Fibroblast of lung (primary cell): Measurements from ENCODE around the gene TRIM67. TPM values are rescaled to one million over a fixed set of nuclear protein-coding genes. Genes with fewer than 3 reads are reported as not detected.

Source experiments
- DNase-seq, 2 donors: peaks; one replicate each; pipeline versions ENCODE4 v3.0.0 to v3.0.0-alpha.2; 2010; ENCODE audit warnings: low read depth in 2 of 2
- H2AFZ ChIP-seq: 2 replicates; pipeline ENCODE4 v1.5.1; 2012; ENCODE audit warnings: low read length, control low read depth, inconsistent platforms
- H3K27ac ChIP-seq: 2 replicates; pipeline ENCODE4 v1.5.1; 2011; ENCODE audit warnings: low read length, control low read depth; ENCODE audit not compliant: insufficient read depth
- H3K27me3 ChIP-seq: 2 replicates; pipeline ENCODE4 v1.5.1; 2011; ENCODE audit warnings: mild to moderate bottlenecking, low read length; ENCODE audit not compliant: control insufficient read depth, insufficient read depth
- H3K36me3 ChIP-seq: 2 replicates; pipeline ENCODE4 v1.5.1; 2011; ENCODE audit warnings: low read length; ENCODE audit not compliant: control insufficient read depth, insufficient read depth
- H3K4me1 ChIP-seq: 2 replicates; pipeline ENCODE4 v1.5.1; 2011; ENCODE audit warnings: low read length; ENCODE audit not compliant: control insufficient read depth, insufficient read depth; ENCODE audit errors: extremely low read depth
- H3K4me2 ChIP-seq: 2 replicates; pipeline ENCODE4 v1.5.1; 2011; ENCODE audit warnings: low read length, control low read depth; ENCODE audit not compliant: insufficient read depth; ENCODE audit errors: extremely low read depth
- H3K4me3 ChIP-seq, 4 experiments: fragments of 200-600 bp in 1 of 4; sonication (generic) in 1 of 4; replicated peaks in 1 of 4; 2 replicates each; pipeline ENCODE4 v1.5.1; 2011 to 2016; ENCODE audit warnings: low read length in 4 of 4, low read depth in 3 of 4, mild to moderate bottlenecking in 3 of 4, control low read depth in 2 of 4, inconsistent platforms in 1 of 4, mixed read lengths in 1 of 4; ENCODE audit not compliant: insufficient read depth in 1 of 4; ENCODE audit errors: control extremely low read depth in 1 of 4
- H3K79me2 ChIP-seq: 2 replicates; pipeline ENCODE4 v1.5.1; 2012; ENCODE audit warnings: mild to moderate bottlenecking, low read length, inconsistent platforms; ENCODE audit not compliant: control insufficient read depth, insufficient read depth
- H3K9ac ChIP-seq: 2 replicates; pipeline ENCODE4 v1.5.1; 2011; ENCODE audit warnings: mild to moderate bottlenecking, low read length, control low read depth; ENCODE audit not compliant: insufficient read depth
- H3K9me3 ChIP-seq: 2 replicates; pipeline ENCODE4 v1.5.1; 2012; ENCODE audit warnings: low read depth, low read length; ENCODE audit not compliant: control insufficient read depth, insufficient read depth
- H4K20me1 ChIP-seq: 2 replicates; pipeline ENCODE4 v1.5.1; 2011; ENCODE audit warnings: low read length; ENCODE audit not compliant: control insufficient read depth, insufficient read depth; ENCODE audit errors: extremely low read depth
- CTCF ChIP-seq, 2 donors: IDR thresholded peaks in 1 of 2; conservative IDR thresholded peaks in 1 of 2; 1 replicate in 1 of 2; 2 replicates in 1 of 2; pipeline ENCODE4 v1.5.1; 2011 to 2012; ENCODE audit warnings: low read length in 2 of 2, control low read depth in 1 of 2, inconsistent platforms in 1 of 2, low read depth in 1 of 2, mild to moderate bottlenecking in 1 of 2
- EZH2 ChIP-seq: IDR thresholded peaks from 2 replicates; pipeline ENCODE4 v1.5.1; 2012; ENCODE audit warnings: low read length, control low read depth, mild to moderate bottlenecking; ENCODE audit errors: missing control alignments
- polyA plus RNA-seq, 2 donors: library from polyadenylated mRNA; depleted of rRNA in 1 of 2; stranded (reverse) in 1 of 2; unstranded in 1 of 2; fragments of >200 nt; gene quantifications; 2 replicates each; pipeline ENCODE4 v1.2.1, GENCODE V29; 2011 to 2012; ENCODE audit warnings: missing spikeins in 1 of 2
- total RNA-seq: library from RNA; depleted of rRNA; stranded (reverse); fragments of >200 nt; gene quantifications from 2 replicates; pipeline ENCODE4 v1.2.1, GENCODE V29; 2014

Gene TRIM67
- total and polyA plus RNA-seq, 2 donors (not counting 1 experiment from before 2014, with no cell fraction given): 0.02 to 0.17 TPM

- no peak for TF ChIP-seq EZH2
- TF ChIP-seq CTCF (conservative IDR thresholded peaks at IDR 0.05 in 1 of 2, IDR thresholded peaks at IDR 0.05 in 1 of 2; ENCODE audit: low read depth in 1 of 2, low read length in 2 of 2): no peak
- Histone ChIP-seq H3K9ac (no peak overlapping the region), H3K4me2 (no peak overlapping the region), H2AFZ (no peak overlapping the region), H4K20me1 (no peaks in the 10 kb centered on the region), H3K27ac (no peak overlapping the region), H3K9me3 (no peaks in the 10 kb centered on the region), H3K36me3 (no peaks in the 10 kb centered on the region), H3K4me1 (no peaks in the 10 kb centered on the region), H3K79me2 (no peaks in the 10 kb centered on the region), H3K27me3 (no peaks in the 10 kb centered on the region), H3K4me3 (no peak overlapping the region)
- DNase-seq: no peak
These were observed 47.1 kb downstream of the TRIM67 start for GRCh38 chr1:231208980-231209379.

- H3K4me3 ChIP-seq: no peak overlapping the region
- TF ChIP-seq CTCF (conservative IDR thresholded peaks at IDR 0.05 in 1 of 2, IDR thresholded peaks at IDR 0.05 in 1 of 2; ENCODE audit: low read depth in 1 of 2, low read length in 2 of 2): no peak
- no peak for TF ChIP-seq EZH2
- no peak overlapping the region for H3K9ac ChIP-seq
- H4K20me1 ChIP-seq: no peaks in the 10 kb centered on the region
- no peak overlapping the region for H3K27ac ChIP-seq
- H2AFZ ChIP-seq: no peak overlapping the region
- H3K4me2 ChIP-seq: no peak overlapping the region
- no peaks in the 10 kb centered on the region for H3K9me3 ChIP-seq
- no peaks in the 10 kb centered on the region for H3K4me1 ChIP-seq
- no peaks in the 10 kb centered on the region for H3K79me2 ChIP-seq
- no peak for DNase-seq
- no peaks in the 10 kb centered on the region for H3K36me3 ChIP-seq
- no peaks in the 10 kb centered on the region for H3K27me3 ChIP-seq
These were observed 47.7 kb downstream of the TRIM67 start for GRCh38 chr1:231209531-231209930.

- no peaks in the 10 kb centered on the region for H3K79me2 ChIP-seq
- no peak overlapping the region for H2AFZ ChIP-seq
- H3K36me3 ChIP-seq: no peaks in the 10 kb centered on the region
- no peak overlapping the region for H3K4me2 ChIP-seq
- no peak for DNase-seq
- H3K4me1 ChIP-seq: no peaks in the 10 kb centered on the region
- TF ChIP-seq CTCF (conservative IDR thresholded peaks at IDR 0.05 in 1 of 2, IDR thresholded peaks at IDR 0.05 in 1 of 2; ENCODE audit: low read depth in 1 of 2, low read length in 2 of 2) (no peak), EZH2 (no peak)
- no peak overlapping the region for H3K9ac ChIP-seq
- H3K4me3 ChIP-seq: no peak overlapping the region
- no peaks in the 10 kb centered on the region for H3K27me3 ChIP-seq
- no peaks in the 10 kb centered on the region for H3K9me3 ChIP-seq
- H4K20me1 ChIP-seq: no peaks in the 10 kb centered on the region
- H3K27ac ChIP-seq: no peak overlapping the region
These were observed 48.3 kb downstream of the TRIM67 start for GRCh38 chr1:231210126-231210525.
